Left renal cortex interstitium (tissue), 4 donors: ENCODE results near the gene CYP8B1. TPM values are rescaled to one million over a fixed set of nuclear protein-coding genes. Genes with fewer than 3 reads are reported as not detected.
"Not testable (repeated sequence)": the region's sequence is repeated elsewhere in the genome, so short reads cannot be mapped to it uniquely, and the experiment has no call there.

Experiments
- DNase-seq, 4 donors: peaks; one replicate each; pipeline ENCODE4 v3.0.0-alpha.2; 2013; ENCODE audit warnings: low read depth in 4 of 4, low spot score in 2 of 4, missing footprints in 1 of 4
- polyA plus RNA-seq, 4 donors: library from polyadenylated mRNA; unstranded; fragments of 120-200 nt; gene quantifications; one replicate each; pipeline ENCODE4 v1.2.1, GENCODE V29; 2013; ENCODE audit not compliant: insufficient read length in 4 of 4

Gene CYP8B1
- polyA plus RNA-seq, 4 donors, result 0.62 to 1.2 (median 0.84) TPM

- no peak for DNase-seq
Observed at GRCh38 chr3:42886294-42886822, 10.7 kb upstream of the CYP8B1 start.

GRCh38 chr3:42884324-42884723 is 8.6 kb upstream of the CYP8B1 start:
- DNase-seq, result no peak

DNA sequence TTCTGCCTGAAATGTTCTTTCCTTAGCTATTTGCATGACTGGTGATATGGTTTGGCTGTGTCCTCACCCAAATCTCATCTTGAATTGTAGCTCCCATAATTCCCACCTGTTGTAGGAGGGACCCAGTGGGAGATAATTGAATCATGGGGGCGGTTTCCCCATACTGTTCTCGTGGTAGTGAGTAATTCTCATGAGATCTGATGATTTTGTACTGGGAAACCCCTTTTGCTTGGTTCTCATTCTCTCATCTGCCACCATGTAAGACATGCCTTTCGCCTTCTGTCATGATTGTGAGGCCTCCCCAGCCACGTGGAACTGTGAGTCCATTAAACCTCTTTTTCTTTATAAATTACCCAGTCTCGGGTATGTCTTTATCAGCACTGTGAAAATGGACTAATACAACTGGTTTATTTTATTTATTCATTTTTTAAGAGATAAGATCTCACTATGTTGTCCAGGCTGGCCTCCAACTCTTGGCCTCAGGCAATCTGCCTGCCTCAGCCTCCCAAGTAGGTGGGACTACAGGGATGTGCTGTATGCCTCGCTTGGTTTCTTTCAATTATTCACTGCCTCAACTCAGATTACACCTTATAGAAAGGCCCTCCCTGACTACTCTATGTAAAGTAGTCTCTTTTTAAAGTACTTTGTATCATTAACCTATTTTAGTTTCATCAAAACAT is 7.7 kb upstream of the CYP8B1 start:
- not testable (repeated sequence) for DNase-seq

- peak in 2 of 4 donors; percentile 69 to 72 for DNase-seq
Observed at GRCh38 chr3:42880601-42881451, 5.1 kb upstream of the CYP8B1 start.

DNA sequence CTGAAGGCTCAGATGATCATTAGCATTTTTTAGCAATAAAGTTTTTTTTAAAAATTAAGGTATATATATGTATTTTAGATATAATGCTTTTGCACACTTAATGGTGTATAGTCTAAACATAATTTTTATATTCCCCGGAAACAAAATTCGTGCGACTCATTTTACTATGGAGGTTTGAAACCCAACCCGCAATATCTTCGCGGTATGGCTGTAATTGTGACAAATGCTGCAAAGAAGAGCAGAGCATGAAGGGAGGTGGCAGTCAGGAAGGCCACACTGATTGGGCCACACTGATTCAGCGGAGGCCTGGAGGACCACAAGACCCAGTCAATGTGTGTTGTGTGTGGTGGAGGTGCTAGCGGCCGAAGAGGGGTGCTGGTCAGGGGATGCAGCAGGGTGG is 4.5 kb upstream of the CYP8B1 start:
- DNase-seq, result no peak

DNA sequence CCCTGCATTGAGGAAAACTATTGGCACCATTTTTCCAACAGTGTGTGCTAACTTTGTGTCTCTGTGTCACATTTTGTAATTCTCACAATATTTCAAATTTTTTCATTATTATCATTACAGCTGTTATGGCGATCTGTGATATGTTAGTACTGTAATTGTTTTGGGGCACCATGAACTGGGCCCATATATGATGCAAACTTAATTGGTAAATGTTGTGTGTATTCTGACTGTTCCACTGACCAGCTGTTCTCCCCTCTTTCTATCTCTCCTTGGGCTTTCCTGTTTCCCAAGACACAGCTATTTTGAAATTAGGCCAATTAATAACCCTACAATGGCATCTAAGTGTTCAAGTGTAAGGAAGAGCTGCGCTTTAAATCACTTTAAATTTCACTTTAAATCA is 2.2 kb upstream of the CYP8B1 start:
- no peak for DNase-seq

DNA sequence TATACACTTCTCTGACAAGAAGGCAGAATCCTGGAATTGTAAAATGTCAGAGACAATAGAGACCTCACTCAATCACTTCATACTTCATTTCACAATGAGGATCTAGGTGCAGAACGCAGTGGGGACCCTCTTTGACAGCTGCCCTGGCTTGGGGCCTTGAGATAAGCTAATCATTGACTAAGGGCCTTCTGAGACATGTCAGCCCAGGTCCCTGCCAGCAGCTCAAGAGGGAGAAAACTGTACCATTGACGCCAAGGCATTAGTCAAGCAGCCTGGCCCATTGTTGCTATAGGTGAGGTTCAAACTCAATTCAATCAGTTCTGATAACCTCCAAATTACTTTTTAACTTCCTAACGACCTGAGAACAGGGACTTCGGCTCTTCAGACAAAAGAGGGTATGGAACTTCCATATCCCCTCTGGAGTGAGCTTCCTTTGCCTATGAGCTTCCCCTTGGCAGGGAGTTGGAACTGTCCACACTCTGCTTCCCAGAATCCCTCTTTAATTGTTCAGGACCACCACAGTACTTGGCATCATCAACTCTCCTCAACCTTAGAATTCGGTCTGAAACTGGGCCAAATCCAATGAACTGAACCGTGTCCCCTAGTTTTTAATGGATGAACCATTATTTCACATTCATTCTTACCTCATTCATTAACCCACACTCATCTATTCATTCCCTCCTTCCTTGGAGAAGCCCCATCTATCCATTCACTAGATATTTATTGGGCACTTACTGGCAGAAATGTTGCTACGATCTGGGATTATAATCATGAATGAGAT is 1.5 kb upstream of the CYP8B1 start:
- no peak for DNase-seq

- DNase-seq, result no peak
Observed at GRCh38 chr3:42876401-42876800, 722 bp upstream of the CYP8B1 start.

DNA sequence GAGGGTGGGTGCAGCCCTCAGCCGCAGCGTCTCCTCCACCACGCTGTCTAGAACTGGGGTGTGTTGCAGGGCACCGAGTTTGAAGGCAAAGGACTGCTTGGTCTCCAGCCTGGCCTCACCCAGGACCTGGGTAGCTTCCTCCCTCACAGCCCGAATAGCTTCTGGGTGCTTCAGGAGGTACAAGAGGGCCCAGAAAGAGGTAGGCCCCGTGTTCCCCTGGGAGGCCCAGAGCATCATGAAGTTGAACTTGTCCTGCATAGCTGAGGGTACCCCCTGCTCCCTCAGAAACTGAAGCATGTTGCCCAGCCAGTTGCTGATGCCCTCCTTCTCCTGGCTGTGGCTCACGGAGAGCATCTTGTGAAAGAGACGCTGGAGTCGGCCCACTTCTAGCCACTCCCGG is 930 bp downstream of the CYP8B1 start:
- DNase-seq, result no peak

DNA sequence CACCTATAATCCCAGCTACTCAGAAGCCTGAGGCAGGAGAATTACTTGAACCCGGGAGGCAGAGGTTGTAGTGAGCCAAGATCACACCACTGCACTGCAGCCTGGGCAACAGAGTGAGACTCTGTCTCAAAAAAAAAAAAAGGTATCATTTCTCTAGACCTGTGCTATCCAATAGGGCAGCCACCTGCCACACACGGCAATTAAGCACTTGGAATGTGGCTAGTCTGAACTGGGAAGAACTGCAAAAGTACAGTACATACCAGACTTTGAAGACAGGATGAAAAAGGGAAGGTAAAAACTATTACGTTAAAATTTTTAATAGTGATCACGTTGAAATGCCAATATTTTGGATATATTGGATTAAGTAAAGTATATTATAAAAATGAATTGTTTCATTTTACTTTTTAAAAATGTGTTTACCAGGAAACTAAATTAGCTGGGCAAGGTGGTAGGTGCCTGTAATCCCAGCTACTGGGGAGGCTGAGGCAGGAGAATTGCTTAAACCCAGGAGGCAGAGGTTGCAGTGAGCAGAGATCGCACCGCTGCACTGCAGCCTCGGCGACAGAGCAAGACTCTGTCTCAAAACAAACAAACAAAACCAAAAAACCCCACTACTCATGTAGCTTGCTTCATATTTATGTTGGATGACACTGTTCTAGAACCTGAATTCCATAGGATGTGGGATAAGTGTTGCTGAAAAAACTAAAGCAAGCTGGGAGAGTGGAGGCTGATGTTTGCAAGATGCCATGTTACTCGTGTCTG is 2.3 kb downstream of the CYP8B1 start:
- DNase-seq, result no peak

DNA sequence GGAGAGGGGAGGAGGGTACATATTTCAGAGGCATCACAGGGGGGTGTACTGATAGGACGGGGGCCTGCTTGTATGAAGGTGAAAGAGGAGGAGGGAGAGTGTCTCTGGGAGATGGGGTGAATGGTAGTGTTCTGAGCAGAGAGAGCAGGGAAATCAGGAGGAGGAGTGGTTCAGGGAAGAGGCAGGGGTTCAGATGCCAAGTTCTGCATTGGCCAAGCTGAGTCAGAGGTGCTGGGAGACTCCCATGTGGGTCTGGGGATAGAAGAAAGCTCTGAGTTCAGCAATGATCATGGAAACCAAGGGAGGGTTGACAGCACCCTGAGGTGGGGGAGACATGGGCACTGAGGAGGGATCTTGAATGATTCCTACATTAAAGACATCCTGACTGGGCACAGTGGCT is 3.0 kb downstream of the CYP8B1 start:
- DNase-seq, result no peak

DNA sequence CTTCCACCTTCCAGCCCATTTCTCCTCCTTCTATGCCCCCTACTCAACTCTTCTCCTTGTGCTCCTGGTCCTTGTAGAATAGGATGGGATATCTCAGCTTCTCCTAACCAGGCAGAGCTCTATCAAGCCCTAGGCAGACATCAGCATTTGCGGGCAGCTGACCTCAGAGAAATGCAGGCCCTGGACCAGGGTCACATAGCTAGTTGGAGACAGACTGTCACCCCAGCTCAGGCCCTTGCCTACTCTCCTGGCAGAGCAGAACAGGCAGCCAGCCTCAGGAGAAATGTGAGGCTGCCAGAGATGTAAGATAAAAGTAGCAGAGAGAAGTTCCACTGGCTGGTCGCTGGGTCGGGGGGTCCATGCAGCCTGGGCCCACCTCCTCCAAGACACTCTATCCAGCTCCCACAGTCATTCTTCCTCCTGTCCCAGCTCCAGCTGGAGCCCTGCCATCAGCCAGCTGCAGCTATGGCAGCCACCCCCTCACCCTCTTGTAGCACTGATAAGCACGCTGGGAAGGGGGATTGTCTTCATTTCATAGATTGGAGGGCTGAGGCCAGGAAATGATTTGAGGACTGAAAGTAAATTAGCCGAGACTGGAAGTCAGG is 4.0 kb downstream of the CYP8B1 start:
- DNase-seq, result no peak

GRCh38 chr3:42868841-42869240 is 6.8 kb downstream of the CYP8B1 start:
- no peak for DNase-seq

DNA sequence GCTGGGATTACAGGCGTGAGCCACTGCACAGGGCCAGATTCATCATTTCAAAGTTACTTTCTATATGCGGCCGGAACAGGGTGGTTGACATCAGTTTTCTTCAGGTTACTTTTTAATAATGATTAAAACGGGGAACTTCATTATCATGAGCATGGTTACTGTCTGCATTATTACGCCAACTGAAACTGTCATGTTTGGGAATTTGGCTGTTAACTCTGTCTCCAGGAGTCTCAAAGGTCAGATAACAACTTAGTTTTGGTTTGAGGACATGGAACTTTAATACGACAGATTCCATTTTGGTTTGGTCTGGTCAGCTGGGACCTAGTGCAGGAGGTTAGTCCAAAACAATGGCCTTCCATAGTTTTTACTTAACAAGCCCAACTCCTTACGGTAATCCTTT is 8.5 kb downstream of the CYP8B1 start:
- DNase-seq, result no peak

DNA sequence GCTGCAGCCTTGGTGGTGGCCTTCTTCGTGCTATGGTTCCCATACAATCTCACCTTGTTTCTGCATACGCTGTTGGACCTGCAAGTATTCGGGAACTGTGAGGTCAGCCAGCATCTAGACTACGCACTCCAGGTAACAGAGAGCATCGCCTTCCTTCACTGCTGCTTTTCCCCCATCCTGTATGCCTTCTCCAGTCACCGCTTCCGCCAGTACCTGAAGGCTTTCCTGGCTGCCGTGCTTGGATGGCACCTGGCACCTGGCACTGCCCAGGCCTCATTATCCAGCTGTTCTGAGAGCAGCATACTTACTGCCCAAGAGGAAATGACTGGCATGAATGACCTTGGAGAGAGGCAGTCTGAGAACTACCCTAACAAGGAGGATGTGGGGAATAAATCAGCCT is 10.4 kb downstream of the CYP8B1 start:
- no peak for DNase-seq

DNA sequence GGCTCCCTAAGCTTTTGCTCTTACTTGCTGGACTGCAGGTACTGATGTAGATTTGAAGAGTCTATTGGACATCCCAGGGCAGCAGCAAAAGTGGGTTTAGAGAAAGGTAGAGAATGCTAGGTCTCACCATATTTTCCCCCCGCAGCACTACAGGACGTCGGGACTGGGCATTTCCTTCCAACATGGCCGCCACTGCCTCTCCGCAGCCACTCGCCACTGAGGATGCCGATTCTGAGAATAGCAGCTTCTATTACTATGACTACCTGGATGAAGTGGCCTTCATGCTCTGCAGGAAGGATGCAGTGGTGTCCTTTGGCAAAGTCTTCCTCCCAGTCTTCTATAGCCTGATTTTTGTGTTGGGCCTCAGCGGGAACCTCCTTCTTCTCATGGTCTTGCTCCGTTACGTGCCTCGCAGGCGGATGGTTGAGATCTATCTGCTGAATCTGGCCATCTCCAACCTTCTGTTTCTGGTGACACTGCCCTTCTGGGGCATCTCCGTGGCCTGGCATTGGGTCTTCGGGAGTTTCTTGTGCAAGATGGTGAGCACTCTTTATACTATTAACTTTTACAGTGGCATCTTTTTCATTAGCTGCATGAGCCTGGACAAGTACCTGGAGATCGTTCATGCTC is 11.2 kb downstream of the CYP8B1 start:
- no peak for DNase-seq

DNA sequence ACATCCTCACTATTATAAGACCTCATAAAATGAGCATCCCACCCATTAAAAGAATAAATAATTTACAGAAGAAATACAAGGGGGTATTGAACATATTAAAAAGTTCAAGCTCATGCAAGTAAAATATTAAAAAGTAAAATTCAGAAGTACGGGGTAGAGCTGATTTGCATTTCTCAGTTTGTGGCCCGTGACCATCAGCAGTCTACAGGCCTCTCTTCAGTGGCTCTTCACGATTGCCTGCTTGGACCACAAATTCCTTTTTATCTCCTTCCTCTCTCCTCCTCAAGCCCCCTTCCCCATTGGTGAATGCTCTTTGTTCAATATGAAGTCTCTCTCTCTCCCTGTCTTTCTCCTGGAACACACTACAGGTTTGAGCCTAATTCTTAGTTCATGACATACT is 19.1 kb downstream of the CYP8B1 start:
- DNase-seq, result no peak

GRCh38 chr3:42855547-42856380 is 19.9 kb downstream of the CYP8B1 start:
- DNase-seq, result no peak

DNA sequence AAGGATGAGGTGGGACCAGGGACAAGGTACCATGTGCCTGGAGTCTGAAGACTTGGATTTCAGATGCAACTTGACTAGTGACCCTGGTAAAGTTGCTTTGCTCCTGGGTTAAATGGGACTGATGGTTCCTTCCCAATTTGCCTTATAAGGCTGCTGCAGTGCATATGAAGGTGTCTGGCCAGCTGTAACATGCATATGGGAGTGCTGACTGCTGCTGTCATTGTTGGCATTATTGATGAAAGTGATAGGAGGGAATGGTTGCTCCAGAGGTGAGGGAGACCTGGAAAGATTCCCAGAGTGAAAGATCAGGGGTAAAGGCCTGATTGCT is 20.5 kb downstream of the CYP8B1 start:
- DNase-seq, result no peak
